SK-N-SH (cell line): ENCODE measurements around the gene ZMYND8. TPM values are rescaled to one million over a fixed set of nuclear protein-coding genes. Genes with fewer than 3 reads are reported as not detected.

ENCODE experiments used
- CTCF ChIA-PET: fragments of 300-600, 350-600 bp; formaldehyde crosslinking; extraction: SDS; loops from one replicate; lab custom pipeline; 2021; lab: Yijun Ruan, JAX
- POLR2A ChIA-PET: fragments of 350-600 bp; sonication (Branson Sonifier 250); formaldehyde crosslinking; extraction: SDS; loops from one replicate; lab custom pipeline; 2020; ENCODE audit warnings: antibody characterized with exemption, inconsistent platforms; lab: Yijun Ruan, JAX
- DNase-seq: peaks from one replicate; pipeline ENCODE4 v3.0.0; 2012
- H2AFZ ChIP-seq: fragments of 200-600 bp; sonication (generic); 2 replicates; pipeline ENCODE4 v1.8.1; 2016; ENCODE audit warnings: antibody characterized with exemption, mild to moderate bottlenecking, low read depth
- H3F3A ChIP-seq: fragments of 200-600 bp; sonication (generic); replicated peaks from 2 replicates; pipeline ENCODE3; 2016; ENCODE audit warnings: antibody characterized with exemption, mild to moderate bottlenecking; ENCODE audit not compliant: insufficient read depth
- H3K27ac ChIP-seq, 2 experiments: fragments of 200-500 bp in 1 of 2; fragments of 200-600 bp in 1 of 2; sonication (Bioruptor generic) in 1 of 2; sonication (generic), shearing (Covaris generic) in 1 of 2; 2 replicates each; pipeline versions ENCODE4 v1.5.1 to v1.6.1; 2014 to 2016; ENCODE audit warnings: low read depth in 2 of 2, inconsistent platforms in 1 of 2, low read length in 1 of 2, mild to moderate bottlenecking in 1 of 2, mixed read lengths in 1 of 2
- H3K27me3 ChIP-seq: fragments of 200-600 bp; sonication (generic), shearing (Covaris generic); 2 replicates; pipeline ENCODE4 v1.6.1; 2016; ENCODE audit warnings: mixed run types; ENCODE audit not compliant: insufficient read depth
- H3K36me3 ChIP-seq, 2 experiments: fragments of 200-500 bp in 1 of 2; fragments of 200-600 bp in 1 of 2; sonication (Bioruptor generic) in 1 of 2; sonication (generic) in 1 of 2; replicated peaks in 1 of 2; 2 replicates each; pipeline versions ENCODE3 to v1.5.1; 2014 to 2016; ENCODE audit warnings: low read length in 1 of 2, mild to moderate bottlenecking in 1 of 2; ENCODE audit not compliant: insufficient read depth in 2 of 2, control insufficient read depth in 1 of 2
- H3K4me1 ChIP-seq, 2 experiments: fragments of 200-500 bp in 1 of 2; fragments of 200-600 bp in 1 of 2; sonication (Bioruptor generic) in 1 of 2; sonication (generic), shearing (Covaris generic) in 1 of 2; 2 replicates each; pipeline versions ENCODE4 v1.5.1 to v1.6.1; 2014 to 2016; ENCODE audit warnings: low read depth in 1 of 2, low read length in 1 of 2, mixed run types in 1 of 2; ENCODE audit not compliant: insufficient read depth in 2 of 2, control insufficient read depth in 1 of 2
- H3K4me2 ChIP-seq: fragments of 200-600 bp; sonication (generic), shearing (Covaris generic); 2 replicates; pipeline ENCODE4 v1.6.1; 2017; ENCODE audit warnings: mixed run types
- H3K4me3 ChIP-seq, 2 experiments: fragments of 200-500 bp in 1 of 2; fragments of 200-600 bp in 1 of 2; sonication (Bioruptor generic) in 1 of 2; sonication (generic), shearing (Covaris generic) in 1 of 2; 2 replicates each; pipeline versions ENCODE4 v1.5.1 to v1.8.1; 2014 to 2016; ENCODE audit warnings: low read depth in 2 of 2, inconsistent platforms in 1 of 2, low read length in 1 of 2, mild to moderate bottlenecking in 1 of 2, mixed read lengths in 1 of 2, moderate library complexity in 1 of 2
- H3K79me2 ChIP-seq: fragments of 200-600 bp; sonication (generic); 2 replicates; pipeline ENCODE4 v1.8.1; 2017; ENCODE audit warnings: mild to moderate bottlenecking; ENCODE audit not compliant: insufficient read depth
- H3K9ac ChIP-seq: fragments of 200-600 bp; sonication (generic); 2 replicates; pipeline ENCODE4 v1.6.1; 2017; ENCODE audit warnings: mixed run types
- H3K9me2 ChIP-seq: fragments of 200-600 bp; sonication (generic); 2 replicates; pipeline ENCODE4 v1.6.1; 2017; ENCODE audit warnings: mixed run types
- H3K9me3 ChIP-seq: fragments of 200-600 bp; sonication (generic); 2 replicates; pipeline ENCODE4 v1.6.1; 2017; ENCODE audit warnings: mixed run types, mild to moderate bottlenecking, moderate library complexity
- H4K20me1 ChIP-seq: fragments of 200-600 bp; sonication (generic); 2 replicates; pipeline ENCODE4 v1.6.1; 2017; ENCODE audit warnings: mild to moderate bottlenecking, mixed run types; ENCODE audit not compliant: insufficient read depth
- CTCF ChIP-seq: fragments of 200-600 bp; sonication (generic); IDR thresholded peaks from 2 replicates; pipeline ENCODE4 v1.6.1; 2017; ENCODE audit warnings: antibody characterized with exemption, mild to moderate bottlenecking, moderate library complexity
- ELF1 ChIP-seq: IDR thresholded peaks from 2 replicates; pipeline ENCODE4 v1.4.0; 2012
- EP300 ChIP-seq, 2 experiments: IDR thresholded peaks; 2 replicates each; pipeline versions ENCODE4 v1.4.0 to v1.6.1; 2012; ENCODE audit warnings: borderline replicate concordance in 1 of 2, low read depth in 1 of 2, low read length in 1 of 2
- EZH2phosphoT487 ChIP-seq: fragments of 200-600 bp; sonication (generic); IDR thresholded peaks from 2 replicates; pipeline ENCODE4 v1.6.1; 2017; ENCODE audit warnings: low read depth, mixed run types, mild to moderate bottlenecking, antibody characterized with exemption, moderate library complexity, borderline replicate concordance
- FOSL2 ChIP-seq: IDR thresholded peaks from 2 replicates; pipeline ENCODE4 v1.4.0; 2012; ENCODE audit warnings: low read depth, mild to moderate bottlenecking, moderate library complexity, borderline replicate concordance
- FOXJ3 ChIP-seq: sonication (generic); formaldehyde crosslinking; IDR thresholded peaks from 2 replicates; pipeline ENCODE4 v1.5.1; 2020; ENCODE audit warnings: mild to moderate bottlenecking, missing genetic modification reagents
- FOXM1 ChIP-seq: IDR thresholded peaks from 2 replicates; pipeline ENCODE4 v1.4.0; 2012; ENCODE audit warnings: low read depth, mild to moderate bottlenecking
- GABPA ChIP-seq: IDR thresholded peaks from 2 replicates; pipeline ENCODE4 v1.4.0; 2012; ENCODE audit warnings: low read depth, mild to moderate bottlenecking
- GATA2 ChIP-seq: sonication (generic); formaldehyde crosslinking; IDR thresholded peaks from 2 replicates; pipeline ENCODE4 v1.5.0; 2020; ENCODE audit warnings: mild to moderate bottlenecking, missing genetic modification reagents
- JUND ChIP-seq: IDR thresholded peaks from 2 replicates; pipeline ENCODE4 v1.4.0; 2012
- MEF2A ChIP-seq: IDR thresholded peaks from 2 replicates; pipeline ENCODE4 v1.4.0; 2012; ENCODE audit warnings: low read depth, borderline replicate concordance
- MXI1 ChIP-seq: IDR thresholded peaks from 2 replicates; pipeline ENCODE4 v1.6.1; 2012; ENCODE audit warnings: mild to moderate bottlenecking, low read depth, low read length, improper control_type of control experiment
- NFIC ChIP-seq: IDR thresholded peaks from 2 replicates; pipeline ENCODE4 v1.4.0; 2012; ENCODE audit warnings: borderline replicate concordance
- NRF1 ChIP-seq: IDR thresholded peaks from 2 replicates; pipeline ENCODE4 v1.6.1; 2012; ENCODE audit warnings: low read depth, mild to moderate bottlenecking, low read length
- PBX3 ChIP-seq: IDR thresholded peaks from 2 replicates; pipeline ENCODE4; 2012
- POLR2AphosphoS5 ChIP-seq: IDR thresholded peaks from 2 replicates; pipeline ENCODE4 v1.6.1; 2012; ENCODE audit warnings: low read depth, low read length
- RAD21 ChIP-seq: IDR thresholded peaks from 2 replicates; pipeline ENCODE4 v1.6.1; 2012; ENCODE audit warnings: mild to moderate bottlenecking, low read length
- REST ChIP-seq: IDR thresholded peaks from 2 replicates; pipeline ENCODE4 v1.6.1; 2012; ENCODE audit warnings: mild to moderate bottlenecking, low read depth, low read length, moderate library complexity
- RFX5 ChIP-seq: IDR thresholded peaks from 2 replicates; pipeline ENCODE4 v1.6.1; 2012; ENCODE audit warnings: mild to moderate bottlenecking, improper control_type of control experiment, low read length
- RXRA ChIP-seq: IDR thresholded peaks from 2 replicates; pipeline ENCODE4 v1.4.0; 2012; ENCODE audit warnings: low read depth, mild to moderate bottlenecking, borderline replicate concordance
- SIN3A ChIP-seq: IDR thresholded peaks from 2 replicates; pipeline ENCODE4 v1.6.1; 2012; ENCODE audit warnings: low read depth, mild to moderate bottlenecking, low read length, moderate library complexity, borderline replicate concordance
- SMC3 ChIP-seq: IDR thresholded peaks from 2 replicates; pipeline ENCODE4 v1.6.1; 2012; ENCODE audit warnings: low read depth, low read length, improper control_type of control experiment
- TAF1 ChIP-seq: IDR thresholded peaks from 2 replicates; pipeline ENCODE4 v1.6.1; 2012; ENCODE audit warnings: low read depth, mild to moderate bottlenecking, low read length, moderate library complexity, borderline replicate concordance
- TCF12 ChIP-seq: IDR thresholded peaks from 2 replicates; pipeline ENCODE4 v1.4.0; 2012
- TEAD4 ChIP-seq: IDR thresholded peaks from 2 replicates; pipeline ENCODE4 v1.4.0; 2012; ENCODE audit warnings: mild to moderate bottlenecking, borderline replicate concordance; ENCODE audit not compliant: insufficient read depth
- USF1 ChIP-seq: IDR thresholded peaks from 2 replicates; pipeline ENCODE4 v1.4.0; 2012; ENCODE audit warnings: low read depth, borderline replicate concordance
- USF2 ChIP-seq: fragments of 150-350 bp; IDR thresholded peaks from 2 replicates; pipeline ENCODE4 v1.6.1; 2017; ENCODE audit warnings: antibody characterized with exemption, low read length, low read depth, borderline replicate concordance
- YY1 ChIP-seq: IDR thresholded peaks from 2 replicates; pipeline ENCODE4 v1.4.0; 2012; ENCODE audit warnings: low read depth, mild to moderate bottlenecking
- WGBS: methylation state at CpG from one replicate; pipeline ENCODE4 v1.1.6; 2017; ENCODE audit warnings: low lambda C conversion rate; 5-methylcytosine and 5-hydroxymethylcytosine counted together
- polyA plus RNA-seq, 3 experiments: library from polyadenylated mRNA; depleted of rRNA; stranded (reverse); fragments of >200 nt; gene quantifications; 2 replicates each; pipeline ENCODE4 v1.2.3, GENCODE V29; 2012

The ZMYND8 gene
- polyA plus RNA-seq, 1 of the 3 experiments (the other 2 are of a cell fraction), result 25.3 TPM

- Histone ChIP-seq H2AFZ (no peak overlapping the region), H3K4me1 (peaks cover 0 to 3% of the 10 kb centered on the region in 2 experiments; a peak in 1 of 4 replicates), H3K4me2 (no peak overlapping the region), H3K9ac (no peak overlapping the region), H3K36me3 (peaks cover 16 to 20% of the 10 kb centered on the region in 2 experiments), H3K27ac (no peak overlapping the region; a peak in 1 of 4 replicates), H3K4me3 (no peak overlapping the region), H3K9me2 (no peaks in the 10 kb centered on the region), H4K20me1 (no peaks in the 10 kb centered on the region), H3F3A (peaks cover 5% of the 10 kb centered on the region), H3K79me2 (no peaks in the 10 kb centered on the region), H3K27me3 (no peaks in the 10 kb centered on the region), H3K9me3 (no peaks in the 10 kb centered on the region)
- ChIA-PET CTCF (interaction anchor here (0.6 to 16.2 kb wide), 42 partner anchors 8 to 541 kb away, joined by 3 to 323 read pairs (median 4); no protein-coding TSS in a partner anchor), POLR2A (interaction anchor here (1.0 kb wide), 1 partner anchor 178 kb away, joined by 3 read pairs; no protein-coding TSS in a partner anchor)
- 66% methylated on average over 8 of the region's 9 CpGs for WGBS
- DNase-seq, result peak; percentile 78
- TF ChIP-seq SIN3A (0 out of 2 replicates have a peak, but pooled peaks have one; percentile 30), RXRA (no peak), RFX5 (no peak), FOSL2 (no peak), YY1 (no peak), GABPA (no peak), SMC3 (peak; percentile 81), ELF1 (no peak), EZH2phosphoT487 (no peak), GATA2 (CRISPR knock-in tag) (no peak), TAF1 (no peak), NRF1 (no peak), NFIC (no peak), TCF12 (no peak), RAD21 (peak; percentile 74), EP300 (IDR thresholded peaks at IDR 0.05; ENCODE audit: borderline replicate concordance in 1 of 2, low read depth in 1 of 2, low read length in 1 of 2) (no peak), USF2 (no peak), MEF2A (no peak), POLR2AphosphoS5 (no peak), FOXJ3 (CRISPR knock-in tag) (no peak), MXI1 (no peak), CTCF (peak; percentile 78), REST (no peak), TEAD4 (no peak), PBX3 (no peak), FOXM1 (no peak), JUND (no peak), USF1 (no peak)
Measured at GRCh38 chr20:47205577-47206123, 150.8 kb downstream of the ZMYND8 start.
